Upper lobe of left lung (tissue), 6 donors: ENCODE data around the gene TTC34. TPM values are rescaled to one million over a fixed set of nuclear protein-coding genes. Genes with fewer than 3 reads are reported as not detected.
A peak's percentile ranks its signal among the peaks of the same experiment; 100 is the strongest.

Experiments
- ATAC-seq, 2 donors: fragments of 200-7000 bp; cut with Tn5 transposase; one replicate each; pipeline ENCODE4 v1.9.1; 2022; ENCODE audit warnings: mild to moderate bottlenecking in 2 of 2, moderate library complexity in 2 of 2; ENCODE audit not compliant: low FRiP score in 2 of 2
- DNase-seq, 2 donors: peaks; one replicate each; pipeline ENCODE4 v3.0.0-alpha.2; 2019 to 2020
- H3K27ac ChIP-seq, 4 donors: fragments of 200-600 bp; sonication (generic); one replicate each; pipeline ENCODE4 v1.5.1; 2016 to 2019
- H3K27me3 ChIP-seq, 4 donors: fragments of 200-600 bp; sonication (generic); one replicate each; pipeline ENCODE4 v1.5.1; 2017 to 2019
- H3K36me3 ChIP-seq, 4 donors: fragments of 200-600 bp; sonication (generic); one replicate each; pipeline ENCODE4 v1.5.1; 2016 to 2019
- H3K4me1 ChIP-seq, 4 donors: fragments of 200-600 bp; sonication (generic); one replicate each; pipeline ENCODE4 v1.5.1; 2018 to 2019
- H3K4me3 ChIP-seq, 4 donors: fragments of 200-600 bp; sonication (generic); one replicate each; pipeline ENCODE4 v1.5.1; 2017 to 2019; ENCODE audit warnings: mild to moderate bottlenecking in 2 of 4, moderate library complexity in 1 of 4
- H3K9me3 ChIP-seq, 4 donors: fragments of 200-600 bp; sonication (generic); one replicate each; pipeline ENCODE4 v1.5.1; 2018 to 2019
- CTCF ChIP-seq, 6 experiments: fragments of 450-650 bp in 4 of 6; fragments of 200-600 bp in 2 of 6; sonication (generic) in 2 of 6; IDR thresholded peaks; one replicate each; pipeline ENCODE4 v1.5.1; 2016 to 2019; ENCODE audit warnings: antibody characterized with exemption in 6 of 6
- EP300 ChIP-seq, 4 donors: sonication (generic); formaldehyde crosslinking; IDR thresholded peaks; one replicate each; pipeline ENCODE4 v1.5.1; 2017; ENCODE audit warnings: antibody characterized with exemption in 4 of 4, control low read depth in 2 of 4
- POLR2A ChIP-seq, 4 donors: fragments of 450-650 bp; IDR thresholded peaks; one replicate each; pipeline ENCODE4 v1.5.1; 2016 to 2017; ENCODE audit warnings: antibody characterized with exemption in 4 of 4, mild to moderate bottlenecking in 2 of 4
- POLR2AphosphoS5 ChIP-seq, 2 donors: sonication (generic); formaldehyde crosslinking; IDR thresholded peaks; one replicate each; pipeline ENCODE4 v1.5.1; 2017; ENCODE audit warnings: antibody characterized with exemption in 2 of 2
- WGBS, 2 donors: methylation state at CpG; one replicate each; pipeline ENCODE4 v1.1.5; 2017 to 2018; 5-methylcytosine and 5-hydroxymethylcytosine counted together
- total RNA-seq, 6 donors: library from RNA; depleted of rRNA in 4 of 6; stranded (reverse); fragments of >200 nt in 4 of 6; gene quantifications; one replicate each; pipeline versions ENCODE4 v1.1.0 to v1.2.1, GENCODE V29; 2016 to 2021
- donor health status: DM: no; HTN: no; CAD: no; lungs with moderate emphysema.
- donor health status: DM: no; HTN: yes; CAD: no; lungs with severe emphysema.

Gene TTC34
- total RNA-seq, 6 donors from 2014 or later: 0.76 to 4.2 (median 2.1) TPM

- ATAC-seq (no peak), DNase-seq (peak in 1 of 2 donors; percentile 22)
- H3K27me3 ChIP-seq: peaks cover 0 to 34% (median 6%) of the 10 kb centered on the region in 4 donors
- H3K4me1 ChIP-seq: peaks cover 0 to 13% (median 0%) of the 10 kb centered on the region in 4 donors
- TF ChIP-seq POLR2A (IDR thresholded peaks at IDR 0.05) (no peak), POLR2AphosphoS5 (IDR thresholded peaks at IDR 0.05) (no peak)
- no peak overlapping the region for H3K4me3 ChIP-seq
- H3K27ac ChIP-seq: no peak overlapping the region
- peaks cover 14 to 42% (median 23%) of the 10 kb centered on the region in 4 donors for H3K9me3 ChIP-seq
- H3K36me3 ChIP-seq: no peaks in the 10 kb centered on the region
- whole genome bisulfite sequencing, 2 donors: 59 to 70% methylated on average over 2 to 15 of the region's 18 CpGs
Observed at GRCh38 chr1:2791027-2791760, 10.3 kb downstream of the TTC34 start.

- WGBS, 2 donors: 18 to 55% methylated on average over 10 to 19 of the region's 58 CpGs
- DNase-seq (peak in 1 of 2 donors; percentile 81), ATAC-seq (no peak)
- H3K4me3 ChIP-seq: no peak overlapping the region
- TF ChIP-seq POLR2AphosphoS5 (IDR thresholded peaks at IDR 0.05): no peak
- no peak for TF ChIP-seq POLR2A (IDR thresholded peaks at IDR 0.05)
- no peak for TF ChIP-seq CTCF (IDR thresholded peaks at IDR 0.05)
- no peak for TF ChIP-seq EP300 (IDR thresholded peaks at IDR 0.05)
- H3K9me3 ChIP-seq: peaks cover 14 to 37% (median 21%) of the 10 kb centered on the region in 4 donors
- no peaks in the 10 kb centered on the region for H3K36me3 ChIP-seq
- H3K27ac ChIP-seq: no peak overlapping the region
- H3K4me1 ChIP-seq: peaks cover 0 to 13% (median 0%) of the 10 kb centered on the region in 4 donors
- H3K27me3 ChIP-seq: peaks cover 0 to 34% (median 6%) of the 10 kb centered on the region in 4 donors
Observed at GRCh38 chr1:2789986-2790581, 11.4 kb downstream of the TTC34 start.

- DNase-seq: peak; percentile 3 to 71
- Histone ChIP-seq H3K9me3 (peaks cover 9 to 30% (median 14%) of the 10 kb centered on the region in 4 donors), H3K27me3 (peaks cover 0 to 34% (median 6%) of the 10 kb centered on the region in 4 donors), H3K4me1 (peaks cover 0 to 13% (median 0%) of the 10 kb centered on the region in 4 donors), H3K36me3 (no peaks in the 10 kb centered on the region), H3K4me3 (peak overlapping the region in 1 of 4 donors; percentile 6), H3K27ac (no peak overlapping the region)
- 7 to 8% methylated on average over 22 of the region's 79 CpGs for WGBS, 2 donors
- no peak for ATAC-seq
- no peak for TF ChIP-seq POLR2AphosphoS5 (IDR thresholded peaks at IDR 0.05)
- no peak for TF ChIP-seq POLR2A (IDR thresholded peaks at IDR 0.05)
- TF ChIP-seq CTCF (IDR thresholded peaks at IDR 0.05): no peak
- TF ChIP-seq EP300 (IDR thresholded peaks at IDR 0.05): no peak
Observed at GRCh38 chr1:2789164-2789985, 12.1 kb downstream of the TTC34 start.

GRCh38 chr1:2788506-2789163, 12.9 kb downstream of the TTC34 start:
- H3K4me3 ChIP-seq: no peak overlapping the region
- H3K9me3 ChIP-seq: peaks cover 4 to 23% (median 8%) of the 10 kb centered on the region in 4 donors
- no peak for TF ChIP-seq POLR2A (IDR thresholded peaks at IDR 0.05)
- no peak for TF ChIP-seq EP300 (IDR thresholded peaks at IDR 0.05)
- TF ChIP-seq CTCF (IDR thresholded peaks at IDR 0.05): no peak
- TF ChIP-seq POLR2AphosphoS5 (IDR thresholded peaks at IDR 0.05): no peak
- no peak overlapping the region for H3K27ac ChIP-seq
- WGBS, 2 donors: 51 to 56% methylated on average over 19 of the region's 19 CpGs
- ATAC-seq (no peak), DNase-seq (peak; percentile 10 to 27)
- peaks cover 0 to 13% (median 0%) of the 10 kb centered on the region in 4 donors for H3K4me1 ChIP-seq
- peaks cover 0 to 34% (median 6%) of the 10 kb centered on the region in 4 donors for H3K27me3 ChIP-seq
- no peaks in the 10 kb centered on the region for H3K36me3 ChIP-seq
